Smooth muscle cell (in vitro differentiated cells): ENCODE results near the gene EFNB2. TPM values are rescaled to one million over a fixed set of nuclear protein-coding genes. Genes with fewer than 3 reads are reported as not detected.
A peak's percentile ranks its signal among the peaks of the same experiment; 100 is the strongest.

Experiments
- DNase-seq: peaks from one replicate; lab custom pipeline; 2025; ENCODE audit not compliant: unreplicated experiment; lab: John Stamatoyannopoulos, UW
- H2AFZ ChIP-seq: fragments of 200-600 bp; sonication (generic); 2 replicates; pipeline ENCODE4 v1.6.0; 2016; ENCODE audit warnings: antibody characterized with exemption, low read depth, mild to moderate bottlenecking
- H3F3A ChIP-seq: fragments of 200-600 bp; sonication (generic); 2 replicates; pipeline ENCODE4 v1.6.0; 2017; ENCODE audit warnings: antibody characterized with exemption, low read depth
- H3K27ac ChIP-seq: fragments of 200-600 bp; sonication (generic); 2 replicates; pipeline ENCODE4 v1.5.1; 2016; ENCODE audit warnings: low read depth, mild to moderate bottlenecking
- H3K27me3 ChIP-seq: fragments of 200-600 bp; sonication (generic); 2 replicates; pipeline ENCODE4 v1.6.1; 2016; ENCODE audit warnings: low read depth, mild to moderate bottlenecking
- H3K36me3 ChIP-seq: fragments of 200-600 bp; sonication (generic); 2 replicates; pipeline ENCODE4 v1.5.1; 2016; ENCODE audit warnings: low read depth
- H3K4me1 ChIP-seq: fragments of 200-600 bp; sonication (generic); 2 replicates; pipeline ENCODE4 v1.5.1; 2016; ENCODE audit warnings: low read depth
- H3K4me2 ChIP-seq: fragments of 200-600 bp; sonication (generic); 2 replicates; pipeline ENCODE4 v1.6.0; 2016; ENCODE audit warnings: mild to moderate bottlenecking
- H3K4me3 ChIP-seq: fragments of 200-600 bp; sonication (generic); 2 replicates; pipeline ENCODE4 v1.5.1; 2016; ENCODE audit warnings: mild to moderate bottlenecking
- H3K79me2 ChIP-seq: fragments of 200-600 bp; sonication (generic); 2 replicates; pipeline ENCODE4 v1.6.0; 2016; ENCODE audit warnings: low read depth, mild to moderate bottlenecking
- H3K9ac ChIP-seq: fragments of 200-600 bp; sonication (generic); 2 replicates; pipeline ENCODE4 v1.6.0; 2016; ENCODE audit warnings: low read depth
- H3K9me3 ChIP-seq: fragments of 200-600 bp; sonication (generic); replicated peaks from 2 replicates; pipeline ENCODE4 v1.5.1; 2016; ENCODE audit warnings: low read depth
- H4K20me1 ChIP-seq: fragments of 200-600 bp; sonication (generic); 2 replicates; pipeline ENCODE4 v1.6.0; 2016; ENCODE audit warnings: low read depth
- CTCF ChIP-seq: fragments of 200-600 bp; sonication (generic); IDR thresholded peaks from 2 replicates; pipeline ENCODE4 v1.5.1; 2017; ENCODE audit warnings: borderline replicate concordance, mild to moderate bottlenecking, antibody characterized with exemption; ENCODE audit not compliant: insufficient read depth, poor library complexity, severe bottlenecking
- WGBS: methylation state at CpG from one replicate; pipeline ENCODE4 v1.1.7; 2016; ENCODE audit warnings: low lambda C conversion rate; 5-methylcytosine and 5-hydroxymethylcytosine counted together
- polyA plus RNA-seq: library from polyadenylated mRNA; unstranded; fragments of >200 nt; fragmentation: Nextera tagmentation; extraction: Ambion mirVana; gene quantifications from 2 replicates; pipeline ENCODE4 v1.2.1, GENCODE V29; 2016
- total RNA-seq: library from RNA; depleted of rRNA; stranded (reverse); fragments of >200 nt; gene quantifications from 2 replicates; pipeline ENCODE4 v1.2.3, GENCODE V29; 2014

EFNB2 gene
- total and polyA plus RNA-seq, 2 experiments from 2014 or later = 15.5 to 42.0 TPM

GRCh38 chr13:106503730-106504453 lies 31.6 kb downstream of the EFNB2 start:
- Histone ChIP-seq H3K27ac (peak overlapping the region; percentile 6), H3K9ac (no peak overlapping the region), H3K4me3 (no peak overlapping the region), H3F3A (peaks cover 5% of the 10 kb centered on the region), H3K4me2 (no peak overlapping the region), H3K79me2 (peaks cover 68% of the 10 kb centered on the region), H3K27me3 (no peaks in the 10 kb centered on the region), H4K20me1 (peaks cover 4% of the 10 kb centered on the region), H3K36me3 (no peaks in the 10 kb centered on the region), H3K4me1 (peaks cover 18% of the 10 kb centered on the region), H2AFZ (no peak overlapping the region), H3K9me3 (no peaks in the 10 kb centered on the region)
- DNase-seq = no peak
- WGBS = 95% methylated on average over 9 of the region's 9 CpGs
- TF ChIP-seq CTCF = no peak

GRCh38 chr13:106503272-106503671 lies 32.2 kb downstream of the EFNB2 start:
- Histone ChIP-seq H3K79me2 (peaks cover 68% of the 10 kb centered on the region), H3K4me2 (no peak overlapping the region)

GRCh38 chr13:106500445-106500844 lies 35.0 kb downstream of the EFNB2 start:
- TF ChIP-seq CTCF = no peak
- peaks cover 67% of the 10 kb centered on the region for H3K79me2 ChIP-seq
- no peaks in the 10 kb centered on the region for H3K9me3 ChIP-seq
- no peak for DNase-seq
- peaks cover 3% of the 10 kb centered on the region for H3F3A ChIP-seq
- 78% methylated on average over 6 of the region's 6 CpGs for WGBS
- H3K27ac ChIP-seq = peak overlapping the region; percentile 45
- H3K36me3 ChIP-seq = no peaks in the 10 kb centered on the region
- H4K20me1 ChIP-seq = peaks cover 4% of the 10 kb centered on the region
- no peak overlapping the region for H3K4me3 ChIP-seq
- H3K4me1 ChIP-seq = peaks cover 4% of the 10 kb centered on the region
- no peak overlapping the region for H2AFZ ChIP-seq
- H3K4me2 ChIP-seq = peak overlapping the region; percentile 40
- H3K27me3 ChIP-seq = no peaks in the 10 kb centered on the region
- H3K9ac ChIP-seq = no peak overlapping the region

More at GRCh38 chr13:106503272-106503671, 32.2 kb downstream of the EFNB2 start:
- Histone ChIP-seq H3K36me3 (no peaks in the 10 kb centered on the region), H3K4me1 (peaks cover 12% of the 10 kb centered on the region), H3K9me3 (no peaks in the 10 kb centered on the region), H3K4me3 (no peak overlapping the region), H3K27ac (peak overlapping the region; percentile 6), H3K27me3 (no peaks in the 10 kb centered on the region), H3K9ac (no peak overlapping the region), H4K20me1 (peaks cover 4% of the 10 kb centered on the region), H3F3A (peaks cover 5% of the 10 kb centered on the region), H2AFZ (no peak overlapping the region)
- DNase-seq = no peak
- WGBS = 93% methylated on average over 5 of the region's 5 CpGs
- TF ChIP-seq CTCF = no peak

- WGBS = 47% methylated on average over 4 of the region's 4 CpGs
- no peak for TF ChIP-seq CTCF
- H3K79me2 ChIP-seq = peaks cover 63% of the 10 kb centered on the region
These were observed 35.6 kb downstream of the EFNB2 start for GRCh38 chr13:106499896-106500295.

More at GRCh38 chr13:106499896-106500295, 35.6 kb downstream of the EFNB2 start:
- Histone ChIP-seq H3K4me3 (no peak overlapping the region), H3K9me3 (no peaks in the 10 kb centered on the region), H2AFZ (no peak overlapping the region), H3K27me3 (no peaks in the 10 kb centered on the region), H4K20me1 (peaks cover 4% of the 10 kb centered on the region), H3K9ac (no peak overlapping the region), H3F3A (no peaks in the 10 kb centered on the region), H3K4me2 (peak overlapping the region; percentile 40), H3K4me1 (peaks cover 4% of the 10 kb centered on the region), H3K36me3 (no peaks in the 10 kb centered on the region), H3K27ac (peak overlapping the region; percentile 45)
- DNase-seq = no peak
